Smooth muscle cell (in vitro differentiated cells): Measurements from ENCODE around the gene ZNF804B. TPM values are rescaled to one million over a fixed set of nuclear protein-coding genes. Genes with fewer than 3 reads are reported as not detected.

Experiments
- DNase-seq: peaks from one replicate; lab custom pipeline; 2025; ENCODE audit not compliant: unreplicated experiment; lab: John Stamatoyannopoulos, UW
- H2AFZ ChIP-seq: fragments of 200-600 bp; sonication (generic); 2 replicates; pipeline ENCODE4 v1.6.0; 2016; ENCODE audit warnings: antibody characterized with exemption, low read depth, mild to moderate bottlenecking
- H3F3A ChIP-seq: fragments of 200-600 bp; sonication (generic); 2 replicates; pipeline ENCODE4 v1.6.0; 2017; ENCODE audit warnings: antibody characterized with exemption, low read depth
- H3K27ac ChIP-seq: fragments of 200-600 bp; sonication (generic); 2 replicates; pipeline ENCODE4 v1.5.1; 2016; ENCODE audit warnings: low read depth, mild to moderate bottlenecking
- H3K27me3 ChIP-seq: fragments of 200-600 bp; sonication (generic); 2 replicates; pipeline ENCODE4 v1.6.1; 2016; ENCODE audit warnings: low read depth, mild to moderate bottlenecking
- H3K36me3 ChIP-seq: fragments of 200-600 bp; sonication (generic); 2 replicates; pipeline ENCODE4 v1.5.1; 2016; ENCODE audit warnings: low read depth
- H3K4me1 ChIP-seq: fragments of 200-600 bp; sonication (generic); 2 replicates; pipeline ENCODE4 v1.5.1; 2016; ENCODE audit warnings: low read depth
- H3K4me2 ChIP-seq: fragments of 200-600 bp; sonication (generic); 2 replicates; pipeline ENCODE4 v1.6.0; 2016; ENCODE audit warnings: mild to moderate bottlenecking
- H3K4me3 ChIP-seq: fragments of 200-600 bp; sonication (generic); 2 replicates; pipeline ENCODE4 v1.5.1; 2016; ENCODE audit warnings: mild to moderate bottlenecking
- H3K79me2 ChIP-seq: fragments of 200-600 bp; sonication (generic); 2 replicates; pipeline ENCODE4 v1.6.0; 2016; ENCODE audit warnings: low read depth, mild to moderate bottlenecking
- H3K9ac ChIP-seq: fragments of 200-600 bp; sonication (generic); 2 replicates; pipeline ENCODE4 v1.6.0; 2016; ENCODE audit warnings: low read depth
- H3K9me3 ChIP-seq: fragments of 200-600 bp; sonication (generic); replicated peaks from 2 replicates; pipeline ENCODE4 v1.5.1; 2016; ENCODE audit warnings: low read depth
- H4K20me1 ChIP-seq: fragments of 200-600 bp; sonication (generic); 2 replicates; pipeline ENCODE4 v1.6.0; 2016; ENCODE audit warnings: low read depth
- WGBS: methylation state at CpG from one replicate; pipeline ENCODE4 v1.1.7; 2016; ENCODE audit warnings: low lambda C conversion rate; 5-methylcytosine and 5-hydroxymethylcytosine counted together
- polyA plus RNA-seq: library from polyadenylated mRNA; unstranded; fragments of >200 nt; fragmentation: Nextera tagmentation; extraction: Ambion mirVana; gene quantifications from 2 replicates; pipeline ENCODE4 v1.2.1, GENCODE V29; 2016
- total RNA-seq: library from RNA; depleted of rRNA; stranded (reverse); fragments of >200 nt; gene quantifications from 2 replicates; pipeline ENCODE4 v1.2.3, GENCODE V29; 2014
- TF ChIP-seq, protein P1 (sequence below): fragments of 200-600 bp; sonication (generic); IDR thresholded peaks from 2 replicates; pipeline ENCODE4 v1.5.1; 2017; ENCODE audit warnings: borderline replicate concordance, mild to moderate bottlenecking, antibody characterized with exemption; ENCODE audit not compliant: insufficient read depth, poor library complexity, severe bottlenecking

Gene ZNF804B
- total and polyA plus RNA-seq, 2 experiments from 2014 or later = not detected

DNA sequence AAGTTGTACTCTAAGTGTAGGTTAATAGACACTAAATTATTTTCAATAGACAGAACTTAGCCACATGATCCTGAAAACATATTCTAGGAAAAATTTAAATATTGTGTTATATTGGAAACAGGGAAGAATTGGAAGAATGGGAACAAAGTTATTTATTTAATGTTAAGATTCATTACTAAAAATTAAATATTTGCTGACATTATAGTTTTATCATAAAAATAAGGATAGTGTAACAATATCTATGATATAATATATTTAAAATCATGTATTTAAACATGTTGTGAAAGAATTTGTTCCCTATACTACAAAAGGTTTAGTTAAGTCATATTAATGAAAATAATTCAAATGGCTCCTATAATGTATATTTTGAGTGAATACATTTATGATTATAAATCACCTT is 156.1 kb downstream of the ZNF804B start:
- TF ChIP-seq, protein P1, sequence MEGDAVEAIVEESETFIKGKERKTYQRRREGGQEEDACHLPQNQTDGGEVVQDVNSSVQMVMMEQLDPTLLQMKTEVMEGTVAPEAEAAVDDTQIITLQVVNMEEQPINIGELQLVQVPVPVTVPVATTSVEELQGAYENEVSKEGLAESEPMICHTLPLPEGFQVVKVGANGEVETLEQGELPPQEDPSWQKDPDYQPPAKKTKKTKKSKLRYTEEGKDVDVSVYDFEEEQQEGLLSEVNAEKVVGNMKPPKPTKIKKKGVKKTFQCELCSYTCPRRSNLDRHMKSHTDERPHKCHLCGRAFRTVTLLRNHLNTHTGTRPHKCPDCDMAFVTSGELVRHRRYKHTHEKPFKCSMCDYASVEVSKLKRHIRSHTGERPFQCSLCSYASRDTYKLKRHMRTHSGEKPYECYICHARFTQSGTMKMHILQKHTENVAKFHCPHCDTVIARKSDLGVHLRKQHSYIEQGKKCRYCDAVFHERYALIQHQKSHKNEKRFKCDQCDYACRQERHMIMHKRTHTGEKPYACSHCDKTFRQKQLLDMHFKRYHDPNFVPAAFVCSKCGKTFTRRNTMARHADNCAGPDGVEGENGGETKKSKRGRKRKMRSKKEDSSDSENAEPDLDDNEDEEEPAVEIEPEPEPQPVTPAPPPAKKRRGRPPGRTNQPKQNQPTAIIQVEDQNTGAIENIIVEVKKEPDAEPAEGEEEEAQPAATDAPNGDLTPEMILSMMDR = no peak
- Histone ChIP-seq H3K4me3 (no peak overlapping the region), H3F3A (no peaks in the 10 kb centered on the region), H3K4me2 (no peak overlapping the region), H3K27ac (no peak overlapping the region), H4K20me1 (no peaks in the 10 kb centered on the region), H3K27me3 (no peaks in the 10 kb centered on the region), H2AFZ (no peak overlapping the region), H3K9ac (no peak overlapping the region), H3K79me2 (no peaks in the 10 kb centered on the region), H3K4me1 (no peaks in the 10 kb centered on the region), H3K9me3 (no peaks in the 10 kb centered on the region), H3K36me3 (no peaks in the 10 kb centered on the region)
- no peak for DNase-seq

DNA sequence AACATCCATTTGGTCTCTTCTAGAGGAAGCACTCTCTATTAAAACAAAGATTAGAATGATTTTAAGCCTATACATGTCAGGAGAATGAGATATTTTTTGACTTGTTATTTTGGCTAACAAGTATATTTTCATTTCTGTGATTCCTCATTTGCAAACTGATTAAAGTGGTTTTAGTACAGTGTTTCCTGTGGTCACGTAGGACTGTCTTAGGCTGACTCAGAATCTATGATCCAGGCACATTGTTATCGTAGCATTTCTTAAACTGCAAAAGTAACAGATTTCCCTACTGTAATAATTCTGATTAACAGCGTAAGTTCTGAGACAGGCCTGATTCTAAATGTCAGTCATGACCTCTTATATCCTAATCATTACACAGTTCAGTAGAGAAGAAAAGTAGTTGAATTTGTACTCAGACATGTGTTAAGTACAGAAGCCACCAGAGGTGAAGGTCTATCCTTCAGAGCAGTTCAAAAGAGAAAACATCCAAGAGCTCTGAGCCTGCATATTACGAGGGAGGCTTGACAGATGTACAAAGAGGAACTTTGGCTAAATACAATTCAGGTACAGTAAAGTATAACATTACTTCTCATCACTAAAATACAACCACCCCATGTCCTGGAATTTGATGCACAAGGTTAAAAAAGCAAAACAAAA is 160.1 kb downstream of the ZNF804B start:
- DNase-seq = no peak
- Histone ChIP-seq H3K36me3 (no peaks in the 10 kb centered on the region), H3K27me3 (no peaks in the 10 kb centered on the region), H3K9me3 (no peaks in the 10 kb centered on the region), H3K4me2 (no peak overlapping the region), H3F3A (no peaks in the 10 kb centered on the region), H3K4me3 (no peak overlapping the region), H3K27ac (no peak overlapping the region), H3K79me2 (no peaks in the 10 kb centered on the region), H2AFZ (no peak overlapping the region), H3K9ac (no peak overlapping the region), H3K4me1 (no peaks in the 10 kb centered on the region), H4K20me1 (no peaks in the 10 kb centered on the region)
- 76% methylated on average over 4 of the region's 4 CpGs for WGBS
- TF ChIP-seq, protein P1 = no peak

- Histone ChIP-seq H3K4me2 (no peak overlapping the region), H3K27me3 (no peaks in the 10 kb centered on the region), H3K9ac (no peak overlapping the region), H3K27ac (no peak overlapping the region), H3K36me3 (no peaks in the 10 kb centered on the region), H3F3A (no peaks in the 10 kb centered on the region), H3K79me2 (no peaks in the 10 kb centered on the region), H4K20me1 (no peaks in the 10 kb centered on the region), H3K4me3 (no peak overlapping the region), H3K9me3 (no peaks in the 10 kb centered on the region), H3K4me1 (no peaks in the 10 kb centered on the region), H2AFZ (no peak overlapping the region)
- no peak for DNase-seq
- TF ChIP-seq, protein P1 = no peak
- WGBS = 77% methylated on average over 2 of the region's 2 CpGs
These were observed 163.4 kb downstream of the ZNF804B start for GRCh38 chr7:88922944-88923343.

DNA sequence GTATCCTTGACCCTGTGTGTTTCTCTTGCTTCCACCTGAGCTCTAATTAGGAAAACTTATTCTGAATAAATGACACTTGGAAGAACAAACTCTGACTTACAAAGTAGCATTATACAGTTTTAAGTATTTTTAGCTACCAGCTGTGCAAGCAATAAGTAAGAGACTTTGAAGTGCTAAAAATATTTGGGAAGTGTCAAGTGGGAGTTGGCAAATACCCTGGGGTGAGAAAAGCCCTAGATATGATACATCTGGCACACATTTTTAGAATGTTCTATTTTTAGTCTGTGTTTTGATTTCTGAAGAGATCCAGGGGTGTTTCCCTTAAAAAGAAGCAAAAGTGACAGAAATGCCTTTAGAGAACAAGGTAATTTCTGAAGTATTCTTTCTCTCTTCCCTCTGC is 168.8 kb downstream of the ZNF804B start:
- Histone ChIP-seq H3K4me1 (no peaks in the 10 kb centered on the region), H3K27me3 (no peaks in the 10 kb centered on the region), H3F3A (no peaks in the 10 kb centered on the region), H3K9ac (no peak overlapping the region), H2AFZ (no peak overlapping the region), H3K36me3 (no peaks in the 10 kb centered on the region), H3K4me2 (no peak overlapping the region), H3K79me2 (no peaks in the 10 kb centered on the region), H3K9me3 (no peaks in the 10 kb centered on the region), H4K20me1 (no peaks in the 10 kb centered on the region), H3K27ac (no peak overlapping the region), H3K4me3 (no peak overlapping the region)
- no peak for DNase-seq
- TF ChIP-seq, protein P1 = no peak
